Measurements from ENCODE around the gene UNKL.

- TF ChIP-seq POLR2AphosphoS5 (IDR thresholded peaks at IDR 0.05; ENCODE audit: low read depth, low read length): no peak
- no peak for TF ChIP-seq POLR2A (IDR thresholded peaks at IDR 0.05; ENCODE audit: low read depth, low read length)
- no peak for TF ChIP-seq TAF1 (IDR thresholded peaks at IDR 0.05; ENCODE audit: low read depth, low read length)
- no peak for TF ChIP-seq SPI1 (IDR thresholded peaks at IDR 0.05; ENCODE audit: low read depth, low read length)
- no peak for TF ChIP-seq PAX5 (IDR thresholded peaks at IDR 0.05; ENCODE audit: insufficient read depth, low read length, severe bottlenecking)
Measured at GRCh38 chr16:1383556-1383955, 30.9 kb downstream of the UNKL start.
